H1 (cell line): Measurements from ENCODE around the gene FOLR3. TPM values are rescaled to one million over a fixed set of nuclear protein-coding genes. Genes with fewer than 3 reads are reported as not detected.

Source experiments
- CTCF ChIA-PET: fragments of 300-600 bp; sonication (Branson Sonifier 250); formaldehyde crosslinking; loops from one replicate; lab custom pipeline; 2021; ENCODE audit not compliant: partially characterized antibody; lab: Charles Lee
- POLR2A ChIA-PET: fragments of 300-600 bp; sonication (Branson Sonifier 250); formaldehyde crosslinking; loops from one replicate; lab custom pipeline; 2021; ENCODE audit warnings: inconsistent platforms; ENCODE audit not compliant: partially characterized antibody; lab: Charles Lee
- DNase-seq, 2 experiments: peaks; one replicate each; pipeline versions ENCODE4 v3.0.0 to v3.0.0-alpha.2; 2010 to 2022; ENCODE audit warnings: low spot score in 2 of 2, low read depth in 1 of 2, mixed read lengths in 1 of 2
- FAIRE-seq: peaks from 2 replicates; lab custom pipeline; 2011; peaks lifted over from hg19 to GRCh38; lab: Jason Lieb, UNC
- H2AFZ ChIP-seq: 2 replicates; pipeline ENCODE4 v1.8.1; 2012; ENCODE audit warnings: low read length, inconsistent platforms
- H2AK5ac ChIP-seq: 2 replicates; pipeline ENCODE4 v1.6.1; 2013; ENCODE audit warnings: low read depth, low read length
- H2BK120ac ChIP-seq: replicated peaks from 2 replicates; pipeline ENCODE3; 2013; ENCODE audit warnings: low read depth, low read length, inconsistent platforms
- H2BK12ac ChIP-seq: 2 replicates; pipeline ENCODE4 v1.6.1; 2013; ENCODE audit warnings: low read depth, low read length
- H2BK15ac ChIP-seq: 2 replicates; pipeline ENCODE4 v1.6.1; 2013; ENCODE audit warnings: low read length
- H2BK20ac ChIP-seq: 2 replicates; pipeline ENCODE4 v1.6.1; 2013; ENCODE audit warnings: low read length
- H2BK5ac ChIP-seq: 2 replicates; pipeline ENCODE4 v1.6.1; 2013; ENCODE audit warnings: low read depth, low read length
- H3K14ac ChIP-seq: 2 replicates; pipeline ENCODE4 v1.6.1; 2013; ENCODE audit warnings: inconsistent platforms; ENCODE audit not compliant: insufficient read length
- H3K18ac ChIP-seq: 2 replicates; pipeline ENCODE4 v1.6.1; 2013; ENCODE audit warnings: low read length; ENCODE audit errors: extremely low read depth
- H3K23ac ChIP-seq: 2 replicates; pipeline ENCODE4 v1.6.1; 2013; ENCODE audit warnings: inconsistent platforms; ENCODE audit not compliant: insufficient read length
- H3K23me2 ChIP-seq: 2 replicates; pipeline ENCODE4 v1.6.1; 2013; ENCODE audit warnings: low read depth, low read length
- H3K27ac ChIP-seq: 2 replicates; pipeline ENCODE4 v1.6.1; 2011; ENCODE audit warnings: low read depth, low read length, inconsistent platforms
- H3K27me3 ChIP-seq, 4 experiments: replicated peaks in 1 of 4; 1 replicate in 1 of 4; 2 replicates in 3 of 4; pipeline versions ENCODE4 v1.6.1 to v1.8.1; 2011 to 2013; ENCODE audit warnings: low read length in 3 of 4, mild to moderate bottlenecking in 3 of 4, inconsistent platforms in 2 of 4, mixed read lengths in 2 of 4, moderate library complexity in 1 of 4; ENCODE audit not compliant: control insufficient read depth in 3 of 4, insufficient read depth in 3 of 4; ENCODE audit errors: extremely low read depth in 1 of 4
- H3K36me3 ChIP-seq, 4 experiments: 2 replicates each; pipeline versions ENCODE4 v1.6.1 to v1.8.1; 2011 to 2013; ENCODE audit warnings: mild to moderate bottlenecking in 4 of 4, low read length in 3 of 4, moderate library complexity in 2 of 4, control low read depth in 1 of 4, inconsistent platforms in 1 of 4; ENCODE audit not compliant: insufficient read depth in 4 of 4, control insufficient read depth in 2 of 4
- H3K4ac ChIP-seq: replicated peaks from 2 replicates; pipeline ENCODE3; 2013; ENCODE audit warnings: low read length, low read depth, mixed read lengths, inconsistent platforms; ENCODE audit not compliant: insufficient read length
- H3K4me1 ChIP-seq, 4 experiments: replicated peaks in 1 of 4; 1 replicate in 1 of 4; 2 replicates in 3 of 4; pipeline versions ENCODE4 v1.6.1 to v1.8.1; 2011 to 2013; ENCODE audit warnings: low read length in 3 of 4, inconsistent platforms in 2 of 4, mixed read lengths in 1 of 4; ENCODE audit not compliant: insufficient read depth in 4 of 4, control insufficient read depth in 3 of 4
- H3K4me2 ChIP-seq, 2 experiments: 2 replicates each; pipeline versions ENCODE4 v1.6.1 to v1.8.1; 2011 to 2013; ENCODE audit warnings: low read depth in 2 of 2, low read length in 2 of 2, control low read depth in 1 of 2, inconsistent platforms in 1 of 2, mild to moderate bottlenecking in 1 of 2; ENCODE audit not compliant: insufficient read depth in 1 of 2
- H3K4me3 ChIP-seq, 4 experiments: fragments of 200-600, 300-600 bp in 1 of 4; sonication (generic), shearing (Covaris generic), sonication (Bioruptor Twin) in 1 of 4; 2 replicates each; pipeline versions ENCODE4 v1.5.1 to v1.8.1; 2011 to 2016; ENCODE audit warnings: low read length in 4 of 4, low read depth in 3 of 4, control low read depth in 2 of 4, inconsistent platforms in 2 of 4, mild to moderate bottlenecking in 2 of 4, mixed read lengths in 1 of 4, moderate library complexity in 1 of 4; ENCODE audit not compliant: insufficient read depth in 2 of 4; ENCODE audit errors: extremely low read depth in 1 of 4
- H3K56ac ChIP-seq: replicated peaks from 2 replicates; pipeline ENCODE3; 2013; ENCODE audit warnings: low read depth, mild to moderate bottlenecking, mixed read lengths, low read length, inconsistent platforms; ENCODE audit not compliant: insufficient read length
- H3K79me1 ChIP-seq: 2 replicates; pipeline ENCODE4 v1.6.1; 2013; ENCODE audit warnings: low read depth, low read length, control low read depth
- H3K79me2 ChIP-seq, 2 experiments: 2 replicates each; pipeline versions ENCODE4 v1.6.1 to v1.8.1; 2012 to 2013; ENCODE audit warnings: low read length in 2 of 2, mild to moderate bottlenecking in 2 of 2, inconsistent platforms in 1 of 2; ENCODE audit not compliant: insufficient read depth in 2 of 2, control insufficient read depth in 1 of 2
- H3K9ac ChIP-seq, 4 experiments: replicated peaks in 1 of 4; 1 replicate in 1 of 4; 2 replicates in 3 of 4; pipeline versions ENCODE4 v1.6.1 to v1.8.1; 2011 to 2013; ENCODE audit warnings: low read depth in 3 of 4, low read length in 3 of 4, control low read depth in 2 of 4, mild to moderate bottlenecking in 2 of 4, moderate library complexity in 2 of 4, inconsistent platforms in 1 of 4; ENCODE audit errors: extremely low read depth in 1 of 4
- H3K9me3 ChIP-seq, 2 experiments: 2 replicates each; pipeline versions ENCODE4 v1.6.1 to v1.8.1; 2012 to 2013; ENCODE audit warnings: mild to moderate bottlenecking in 2 of 2, moderate library complexity in 2 of 2, control low read depth in 1 of 2, inconsistent platforms in 1 of 2, low read depth in 1 of 2, low read length in 1 of 2, mixed read lengths in 1 of 2; ENCODE audit not compliant: insufficient read depth in 2 of 2
- H4K20me1 ChIP-seq, 2 experiments: replicated peaks in 1 of 2; 2 replicates each; pipeline versions ENCODE3 to v1.8.1; 2011 to 2013; ENCODE audit warnings: inconsistent platforms in 2 of 2, low read length in 2 of 2, mild to moderate bottlenecking in 1 of 2; ENCODE audit not compliant: insufficient read depth in 2 of 2, control insufficient read depth in 1 of 2
- H4K5ac ChIP-seq: 2 replicates; pipeline ENCODE4 v1.6.1; 2013; ENCODE audit warnings: low read length, low read depth, mixed read lengths, inconsistent platforms; ENCODE audit not compliant: insufficient read length
- H4K8ac ChIP-seq: 2 replicates; pipeline ENCODE4 v1.8.0; 2013; ENCODE audit warnings: mild to moderate bottlenecking, moderate library complexity, low read length, inconsistent platforms; ENCODE audit not compliant: insufficient read depth; ENCODE audit errors: extremely low read depth
- H4K91ac ChIP-seq: replicated peaks from 2 replicates; pipeline ENCODE3; 2013; ENCODE audit warnings: low read length, mixed read lengths, inconsistent platforms; ENCODE audit not compliant: insufficient read length
- BRCA1 ChIP-seq: IDR thresholded peaks from 2 replicates; pipeline ENCODE4 v1.6.1; 2012; ENCODE audit warnings: low read depth, low read length, improper control_type of control experiment
- KDM4A ChIP-seq: IDR thresholded peaks from one replicate; pipeline ENCODE4 v1.7.1; 2012; ENCODE audit warnings: low read depth, mild to moderate bottlenecking, moderate library complexity, low read length, inconsistent platforms; ENCODE audit not compliant: severe bottlenecking
- POU5F1 ChIP-seq: IDR thresholded peaks from 2 replicates; pipeline ENCODE4 v1.6.1; 2011; ENCODE audit warnings: low read depth, mild to moderate bottlenecking, low read length, moderate library complexity
- WGBS, 2 experiments: shearing (Covaris generic) in 1 of 2; methylation state at CpG; one replicate each; pipeline versions ENCODE4 v1.1.6 to v1.1.7; 2013 to 2015; ENCODE audit warnings: low lambda C conversion rate in 2 of 2, mixed read lengths in 2 of 2, inconsistent platforms in 1 of 2, low coverage in 1 of 2, missing lambda C conversion rate in 1 of 2; ENCODE audit not compliant: insufficient replicate concordance in 2 of 2, insufficient coverage in 1 of 2, insufficient read length in 1 of 2; ENCODE audit errors: extremely low coverage in 1 of 2, missing lambda C conversion rate in 1 of 2; 5-methylcytosine and 5-hydroxymethylcytosine counted together
- polyA plus RNA-seq, 7 experiments: library from polyadenylated mRNA; depleted of rRNA in 3 of 7; stranded (reverse) in 5 of 7; unstranded in 2 of 7; fragments of >200 nt in 5 of 7; fragments of 200-250 nt in 2 of 7; gene quantifications; 1 replicate in 5 of 7; 2 replicates in 1 of 7; 4 replicates in 1 of 7; pipeline versions ENCODE4 v1.2.1 to v1.2.3, GENCODE V29; 2011 to 2013; ENCODE audit warnings: missing spikeins in 2 of 7, mixed read lengths in 2 of 7
- total RNA-seq: library from RNA; stranded (reverse); fragmentation: NEBNext Ultra II Directional; extraction: Animal tissue kit (Norgen Biotek cat#: 25700); gene quantifications from 2 replicates; pipeline ENCODE4 v1.2.1, GENCODE V29; 2021

FOLR3 gene
- total and polyA plus RNA-seq, 2 of the 8 experiments (the other 6 are each of a cell fraction or from before 2014, with no cell fraction given), result not detected

- H3K4ac ChIP-seq, result peak within 1 kb of the TSS; percentile 69
- H3K18ac ChIP-seq, result peak within 1 kb of the TSS; percentile 26
- no peak within 1 kb of the TSS for H2BK120ac ChIP-seq
- H3K4me1 ChIP-seq, result peaks cover 3 to 14% (median 5%) of the 10 kb centered on the region in 4 experiments; a peak in 6 of 7 replicates
- H3K23me2 ChIP-seq, result peaks cover 6% of the 10 kb centered on the region
- DNase-seq (peak; percentile 97 to 98), FAIRE-seq (peak; percentile 84)
- H2AFZ ChIP-seq, result 0 out of 2 replicates have a peak within 1 kb of the TSS, but pooled peaks have one; percentile 70
- no peak within 1 kb of the TSS for H3K23ac ChIP-seq
- H3K4me2 ChIP-seq, result peak within 1 kb of the TSS; percentile 84 to 91
- H3K4me3 ChIP-seq, result peak within 1 kb of the TSS; percentile 95 to 98 (median 97)
- H3K56ac ChIP-seq, result peak within 1 kb of the TSS; percentile 59
- H3K79me1 ChIP-seq, result peaks cover 13% of the 10 kb centered on the region
- peak within 1 kb of the TSS; percentile 86 for H3K27ac ChIP-seq
- H4K91ac ChIP-seq, result peak within 1 kb of the TSS; percentile 70
- 7% methylated on average over 54 of the region's 64 CpGs; no CpG with 5 or more reads in 1 of the 2 experiments for WGBS, 2 experiments
- peak within 1 kb of the TSS; percentile 49 for H4K5ac ChIP-seq
- CTCF ChIA-PET, result interaction anchor here (1.0 to 14.0 kb wide), 4 partner anchors 13 to 135 kb away, joined by 4 to 423 read pairs (median 25); no protein-coding TSS in a partner anchor
- peak within 1 kb of the TSS; percentile 8 for H3K14ac ChIP-seq
- H3K27me3 ChIP-seq, result no peaks in the 10 kb centered on the region
- peak within 1 kb of the TSS; percentile 79; the same call in 1 of the 2 replicates for H2BK5ac ChIP-seq
- peaks cover 10 to 34% of the 10 kb centered on the region in 2 experiments for H3K79me2 ChIP-seq
- H4K20me1 ChIP-seq, result peaks cover under 1 to 13% of the 10 kb centered on the region in 2 experiments
- no peak within 1 kb of the TSS for H2BK20ac ChIP-seq
- H3K36me3 ChIP-seq, result peaks cover 13 to 16% (median 15%) of the 10 kb centered on the region in 4 experiments
- H2BK15ac ChIP-seq, result no peak within 1 kb of the TSS
- peak within 1 kb of the TSS; percentile 97 for H4K8ac ChIP-seq
- peak within 1 kb of the TSS; percentile 65; the same call in 1 of the 2 replicates for H2AK5ac ChIP-seq
- H3K9me3 ChIP-seq, result no peaks in the 10 kb centered on the region
- POLR2A ChIA-PET, result interaction anchor here (0.6 to 14.4 kb wide), 8 partner anchors 9 to 329 kb away, joined by 3 to 144 read pairs (median 4); partner anchors contain the start of genes ANAPC15, INPPL1 and LRRC51
- H3K9ac ChIP-seq, result peak within 1 kb of the TSS; percentile 88 to 98 (median 95)
- peak within 1 kb of the TSS; percentile 41 for H2BK12ac ChIP-seq
- TF ChIP-seq BRCA1 (no peak), POU5F1 (no peak), KDM4A (peak; percentile 28)
These were observed 32.4 kb upstream of the FOLR3 start, which contains the start of gene LAMTOR1 for GRCh38 chr11:72102946-72103753. Gene LAMTOR1 (minus strand): TSS chr11:72103297. CDS start chr11:72103224, 73 bp downstream.
